ENCODE data around the gene OTUB1. TPM values are rescaled to one million over a fixed set of nuclear protein-coding genes. Genes with fewer than 3 reads are reported as not detected.

Gene OTUB1
- total RNA-seq, 1 experiment from 2014 or later, result 87.0 TPM

DNA sequence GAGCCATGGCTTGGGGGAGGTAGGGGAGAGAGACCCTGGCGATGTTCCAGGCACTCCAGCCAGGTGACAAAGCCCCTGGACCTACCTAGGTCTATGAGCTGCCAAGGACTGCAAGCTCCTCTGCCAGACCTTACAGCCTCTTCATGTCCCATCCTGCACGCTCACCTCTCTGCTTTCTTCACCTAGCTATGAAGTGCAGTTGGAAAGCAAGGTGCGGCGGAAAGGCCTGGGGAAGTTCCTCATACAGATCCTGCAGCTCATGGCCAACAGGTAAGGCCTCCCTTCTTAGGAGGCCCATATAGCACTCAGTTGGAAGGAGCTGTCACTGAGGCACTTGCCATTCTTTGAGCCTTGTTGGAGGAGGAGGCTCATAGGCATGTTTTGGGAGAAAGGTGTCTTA is 33.7 kb upstream of the OTUB1 start:
- no TSS peak for BruUV-seq (replicated peaks)
- Histone ChIP-seq H3K9me2 (ENCODE audit: insufficient read depth) (no peaks in the 10 kb centered on the region), H3K79me2 (ENCODE audit: insufficient read depth, low read length) (peaks cover 7% of the 10 kb centered on the region; the same call in 1 of the 2 replicates), H2AFZ (ENCODE audit: low read depth, low read length, poor library complexity, severe bottlenecking) (no peak overlapping the region), H3K9me3 (ENCODE audit: control insufficient read depth in 1 of 2, insufficient read depth in 1 of 2, low read depth in 1 of 2, low read length in 2 of 2) (no peaks in the 10 kb centered on the region), H4K20me1 (ENCODE audit: insufficient read depth) (no peaks in the 10 kb centered on the region), H3K36me3 (ENCODE audit: control insufficient read depth in 1 of 2, insufficient read depth in 2 of 2, low read length in 2 of 2) (peaks cover 35 to 46% of the 10 kb centered on the region in 2 experiments), H3K4me1 (ENCODE audit: control insufficient read depth in 1 of 2, insufficient read depth in 2 of 2, low read length in 2 of 2) (no peaks in the 10 kb centered on the region), H3K4me2 (ENCODE audit: low read length) (no peak overlapping the region), H3K4me3 (replicated peaks in 1 of 2; ENCODE audit: low read depth in 1 of 2, low read length in 2 of 2) (no peak overlapping the region), H3K27me3 (ENCODE audit: insufficient read depth, low read length) (no peaks in the 10 kb centered on the region), H3K9ac (ENCODE audit: low read length) (no peak overlapping the region), H3K27ac (ENCODE audit: low read depth, low read length) (no peak overlapping the region)
- ChIA-PET RAD21 (ENCODE audit: low non-redundant PET in 1 of 2, low total read pairs in 2 of 2, uncharacterized antibody in 2 of 2, unreplicated experiment in 2 of 2) (no interaction called here), POLR2A (no interaction called here), CTCF (no interaction called here)
- intact Hi-C loops (cut with micrococcal nuclease), result no loop called here
- TF ChIP-seq EZH2 (IDR thresholded peaks at IDR 0.05) (no peak), POLR2A (IDR thresholded peaks at IDR 0.05; ENCODE audit: borderline replicate concordance, extremely low read depth, insufficient read depth, insufficient read length) (no peak), YY1 (IDR thresholded peaks at IDR 0.05; ENCODE audit: extremely low read depth, insufficient replicate concordance, low read depth, low read length) (no peak), FOSL1 (IDR thresholded peaks at IDR 0.05; ENCODE audit: low read depth) (no peak), EGR1 (IDR thresholded peaks at IDR 0.05; ENCODE audit: low read depth) (no peak)
- ATAC-seq (no peak), DNase-seq (ENCODE audit: low read depth, low spot score) (no peak)

DNA sequence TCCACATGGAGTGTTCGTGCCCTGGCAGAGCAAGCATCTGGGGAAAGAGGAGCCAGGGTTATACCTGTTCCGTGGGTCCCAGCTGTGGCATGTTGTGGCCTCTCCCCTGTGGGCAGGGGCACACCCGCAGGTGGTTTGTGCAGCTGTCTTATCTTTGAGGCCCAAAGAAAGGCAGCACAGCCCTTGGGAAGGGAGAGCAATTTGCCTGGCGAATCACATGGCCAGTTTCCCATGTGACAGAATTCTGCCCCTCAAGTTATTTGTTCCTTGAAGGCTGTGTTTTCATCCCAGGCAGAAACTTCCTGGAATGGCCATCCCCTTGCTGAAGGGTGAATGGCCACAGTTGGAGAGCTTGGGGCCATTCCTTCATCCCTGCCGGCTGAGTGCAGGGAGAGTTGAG is 28.2 kb upstream of the OTUB1 start:
- no peaks in the 10 kb centered on the region for H3K9me2 ChIP-seq (ENCODE audit: insufficient read depth)
- intact Hi-C loops (cut with micrococcal nuclease), result no loop called here
- POLR2A ChIA-PET, result no interaction called here
- no peaks in the 10 kb centered on the region for H3K79me2 ChIP-seq (ENCODE audit: insufficient read depth, low read length)
- H3K9me3 ChIP-seq (ENCODE audit: control insufficient read depth in 1 of 2, insufficient read depth in 1 of 2, low read depth in 1 of 2, low read length in 2 of 2), result no peaks in the 10 kb centered on the region
- H3K36me3 ChIP-seq (ENCODE audit: control insufficient read depth in 1 of 2, insufficient read depth in 2 of 2, low read length in 2 of 2), result peaks cover 25 to 32% of the 10 kb centered on the region in 2 experiments
- no peak for DNase-seq (ENCODE audit: low read depth, low spot score)
- BruUV-seq (replicated peaks), result no TSS peak
- H3K4me2 ChIP-seq (ENCODE audit: low read length), result no peak overlapping the region
- H3K9ac ChIP-seq (ENCODE audit: low read length), result no peak overlapping the region
- CTCF ChIA-PET, result no interaction called here
- RAD21 ChIA-PET (ENCODE audit: low non-redundant PET in 1 of 2, low total read pairs in 2 of 2, uncharacterized antibody in 2 of 2, unreplicated experiment in 2 of 2), result no interaction called here
- no peaks in the 10 kb centered on the region for H3K27me3 ChIP-seq (ENCODE audit: insufficient read depth, low read length)
- no peaks in the 10 kb centered on the region for H3K4me1 ChIP-seq (ENCODE audit: control insufficient read depth in 1 of 2, insufficient read depth in 2 of 2, low read length in 2 of 2)
- H4K20me1 ChIP-seq (ENCODE audit: insufficient read depth), result no peaks in the 10 kb centered on the region
- no peak overlapping the region for H3K4me3 ChIP-seq (replicated peaks in 1 of 2; ENCODE audit: low read depth in 1 of 2, low read length in 2 of 2)
- no peak overlapping the region for H3K27ac ChIP-seq (ENCODE audit: low read depth, low read length)
- no peak overlapping the region for H2AFZ ChIP-seq (ENCODE audit: low read depth, low read length, poor library complexity, severe bottlenecking)
- no peak for ATAC-seq
- TF ChIP-seq POLR2AphosphoS5 (IDR thresholded peaks at IDR 0.05; ENCODE audit: low read depth, low read length), result no peak
- no peak for TF ChIP-seq TCF7L2 (IDR thresholded peaks at IDR 0.05; ENCODE audit: borderline replicate concordance, extremely low read depth, insufficient read depth, insufficient read length)
- no peak for TF ChIP-seq SRF (IDR thresholded peaks at IDR 0.05; ENCODE audit: low read depth)
- no peak for TF ChIP-seq ELF1 (IDR thresholded peaks at IDR 0.05; ENCODE audit: borderline replicate concordance, low read depth)
- no peak for TF ChIP-seq RAD21 (IDR thresholded peaks at IDR 0.05; ENCODE audit: low read depth)
- TF ChIP-seq EZH2phosphoT487 (IDR thresholded peaks at IDR 0.05; ENCODE audit: borderline replicate concordance), result no peak
- TF ChIP-seq, protein P1, sequence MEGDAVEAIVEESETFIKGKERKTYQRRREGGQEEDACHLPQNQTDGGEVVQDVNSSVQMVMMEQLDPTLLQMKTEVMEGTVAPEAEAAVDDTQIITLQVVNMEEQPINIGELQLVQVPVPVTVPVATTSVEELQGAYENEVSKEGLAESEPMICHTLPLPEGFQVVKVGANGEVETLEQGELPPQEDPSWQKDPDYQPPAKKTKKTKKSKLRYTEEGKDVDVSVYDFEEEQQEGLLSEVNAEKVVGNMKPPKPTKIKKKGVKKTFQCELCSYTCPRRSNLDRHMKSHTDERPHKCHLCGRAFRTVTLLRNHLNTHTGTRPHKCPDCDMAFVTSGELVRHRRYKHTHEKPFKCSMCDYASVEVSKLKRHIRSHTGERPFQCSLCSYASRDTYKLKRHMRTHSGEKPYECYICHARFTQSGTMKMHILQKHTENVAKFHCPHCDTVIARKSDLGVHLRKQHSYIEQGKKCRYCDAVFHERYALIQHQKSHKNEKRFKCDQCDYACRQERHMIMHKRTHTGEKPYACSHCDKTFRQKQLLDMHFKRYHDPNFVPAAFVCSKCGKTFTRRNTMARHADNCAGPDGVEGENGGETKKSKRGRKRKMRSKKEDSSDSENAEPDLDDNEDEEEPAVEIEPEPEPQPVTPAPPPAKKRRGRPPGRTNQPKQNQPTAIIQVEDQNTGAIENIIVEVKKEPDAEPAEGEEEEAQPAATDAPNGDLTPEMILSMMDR (IDR thresholded peaks at IDR 0.05 in 2 of 3, conservative IDR thresholded peaks at IDR 0.05 in 1 of 3; ENCODE audit: borderline replicate concordance in 1 of 3, insufficient read depth in 1 of 3, low read depth in 2 of 3, low read length in 2 of 3), result no peak
- TF ChIP-seq EGR1 (IDR thresholded peaks at IDR 0.05; ENCODE audit: low read depth), result no peak
- TF ChIP-seq CBX3 (IDR thresholded peaks at IDR 0.05; ENCODE audit: low read depth), result no peak
- TF ChIP-seq, protein P2, sequence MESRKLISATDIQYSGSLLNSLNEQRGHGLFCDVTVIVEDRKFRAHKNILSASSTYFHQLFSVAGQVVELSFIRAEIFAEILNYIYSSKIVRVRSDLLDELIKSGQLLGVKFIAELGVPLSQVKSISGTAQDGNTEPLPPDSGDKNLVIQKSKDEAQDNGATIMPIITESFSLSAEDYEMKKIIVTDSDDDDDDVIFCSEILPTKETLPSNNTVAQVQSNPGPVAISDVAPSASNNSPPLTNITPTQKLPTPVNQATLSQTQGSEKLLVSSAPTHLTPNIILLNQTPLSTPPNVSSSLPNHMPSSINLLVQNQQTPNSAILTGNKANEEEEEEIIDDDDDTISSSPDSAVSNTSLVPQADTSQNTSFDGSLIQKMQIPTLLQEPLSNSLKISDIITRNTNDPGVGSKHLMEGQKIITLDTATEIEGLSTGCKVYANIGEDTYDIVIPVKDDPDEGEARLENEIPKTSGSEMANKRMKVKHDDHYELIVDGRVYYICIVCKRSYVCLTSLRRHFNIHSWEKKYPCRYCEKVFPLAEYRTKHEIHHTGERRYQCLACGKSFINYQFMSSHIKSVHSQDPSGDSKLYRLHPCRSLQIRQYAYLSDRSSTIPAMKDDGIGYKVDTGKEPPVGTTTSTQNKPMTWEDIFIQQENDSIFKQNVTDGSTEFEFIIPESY (IDR thresholded peaks at IDR 0.05; ENCODE audit: extremely low read depth, insufficient replicate concordance, low read length), result no peak
- no peak for TF ChIP-seq JUND (IDR thresholded peaks at IDR 0.05)
- no peak for TF ChIP-seq SP1 (IDR thresholded peaks at IDR 0.05; ENCODE audit: low read depth)
- TF ChIP-seq, protein P3, sequence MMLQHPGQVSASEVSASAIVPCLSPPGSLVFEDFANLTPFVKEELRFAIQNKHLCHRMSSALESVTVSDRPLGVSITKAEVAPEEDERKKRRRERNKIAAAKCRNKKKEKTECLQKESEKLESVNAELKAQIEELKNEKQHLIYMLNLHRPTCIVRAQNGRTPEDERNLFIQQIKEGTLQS (IDR thresholded peaks at IDR 0.05), result no peak
- no peak for TF ChIP-seq SIN3A (IDR thresholded peaks at IDR 0.05; ENCODE audit: low read depth)
- TF ChIP-seq YY1 (IDR thresholded peaks at IDR 0.05; ENCODE audit: extremely low read depth, insufficient replicate concordance, low read depth, low read length), result no peak
- no peak for TF ChIP-seq POLR2A (IDR thresholded peaks at IDR 0.05; ENCODE audit: borderline replicate concordance, extremely low read depth, insufficient read depth, insufficient read length)
